ENCODE results near the gene PGRMC2.
A peak's percentile ranks its signal among the peaks of the same experiment; 100 is the strongest.

PGRMC2 gene

GRCh38 chr4:128290526-128290925 is 2.9 kb upstream of the PGRMC2 start:
- H3K27me3 Mint-ChIP-seq (ENCODE audit: low read depth, poor library complexity) = peaks cover 2% of the 10 kb centered on the region
- no peak overlapping the region for H3K27ac Mint-ChIP-seq
- H3K4me1 Mint-ChIP-seq = peaks cover 19% of the 10 kb centered on the region
- TF ChIP-seq CTCF (IDR thresholded peaks at IDR 0.05) = no peak
- peak overlapping the region; percentile 19 for H3K4me3 Mint-ChIP-seq
- H3K9me3 Mint-ChIP-seq = peaks cover 3% of the 10 kb centered on the region
- peaks cover 6% of the 10 kb centered on the region for H3K36me3 Mint-ChIP-seq (ENCODE audit: low read depth)
- DNase-seq = no peak

- H3K27me3 Mint-ChIP-seq (ENCODE audit: low read depth, poor library complexity) = peaks cover 2% of the 10 kb centered on the region
- peak overlapping the region; percentile 98 for H3K4me3 Mint-ChIP-seq
- DNase-seq = no peak
- peaks cover 15% of the 10 kb centered on the region for H3K36me3 Mint-ChIP-seq (ENCODE audit: low read depth)
- no peak overlapping the region for H3K27ac Mint-ChIP-seq
- no peak for TF ChIP-seq CTCF (IDR thresholded peaks at IDR 0.05)
- H3K4me1 Mint-ChIP-seq = peaks cover 24% of the 10 kb centered on the region
- H3K9me3 Mint-ChIP-seq = peaks cover 10% of the 10 kb centered on the region
Observed at GRCh38 chr4:128289523-128290158, 2.0 kb upstream of the PGRMC2 start.

GRCh38 chr4:128288689-128289106 is 1.1 kb upstream of the PGRMC2 start:
- peak overlapping the region; percentile 98 for H3K4me3 Mint-ChIP-seq
- H3K27ac Mint-ChIP-seq = peak overlapping the region; percentile 90
- H3K9me3 Mint-ChIP-seq = peaks cover 18% of the 10 kb centered on the region
- peaks cover 2% of the 10 kb centered on the region for H3K27me3 Mint-ChIP-seq (ENCODE audit: low read depth, poor library complexity)
- peaks cover 24% of the 10 kb centered on the region for H3K4me1 Mint-ChIP-seq
- no peak for TF ChIP-seq CTCF (IDR thresholded peaks at IDR 0.05)
- no peak for DNase-seq
- H3K36me3 Mint-ChIP-seq (ENCODE audit: low read depth) = peaks cover 24% of the 10 kb centered on the region

- H3K4me3 Mint-ChIP-seq = peak overlapping the region; percentile 98
- H3K9me3 Mint-ChIP-seq = peaks cover 21% of the 10 kb centered on the region
- TF ChIP-seq CTCF (IDR thresholded peaks at IDR 0.05) = peak; percentile 22
- H3K27me3 Mint-ChIP-seq (ENCODE audit: low read depth, poor library complexity) = peaks cover 2% of the 10 kb centered on the region
- peak overlapping the region; percentile 90 for H3K27ac Mint-ChIP-seq
- peak; percentile 99 for DNase-seq
- peaks cover 24% of the 10 kb centered on the region for H3K4me1 Mint-ChIP-seq
- peaks cover 28% of the 10 kb centered on the region for H3K36me3 Mint-ChIP-seq (ENCODE audit: low read depth)
Observed at GRCh38 chr4:128287871-128288688, 467 bp upstream of the PGRMC2 start.

GRCh38 chr4:128286474-128287058 is 1.0 kb downstream of the PGRMC2 start:
- H3K36me3 Mint-ChIP-seq (ENCODE audit: low read depth) = peaks cover 43% of the 10 kb centered on the region
- no peak for TF ChIP-seq CTCF (IDR thresholded peaks at IDR 0.05)
- DNase-seq = no peak
- peak overlapping the region; percentile 98 for H3K4me3 Mint-ChIP-seq
- peaks cover 28% of the 10 kb centered on the region for H3K9me3 Mint-ChIP-seq
- no peaks in the 10 kb centered on the region for H3K27me3 Mint-ChIP-seq (ENCODE audit: low read depth, poor library complexity)
- H3K4me1 Mint-ChIP-seq = peaks cover 24% of the 10 kb centered on the region
- peak overlapping the region; percentile 92 for H3K27ac Mint-ChIP-seq

Measured in nephron progenitor cell (in vitro differentiated cells).